COLO829 (cell line): ENCODE measurements around the gene TMEM53.

ENCODE experiments used
- DNase-seq: peaks from one replicate; pipeline ENCODE4 v3.0.0; 2012; ENCODE audit warnings: low spot score

TMEM53 gene

GRCh38 chr1:44603718-44604117, 70.6 kb downstream of the TMEM53 start:
- no peak for DNase-seq
